PFSK-1 (cell line): Measurements from ENCODE around the gene IFI35.

Experiments used
- FOXP2 ChIP-seq: optimal IDR thresholded peaks from 2 replicates; pipeline ENCODE3; 2011; ENCODE audit warnings: borderline replicate concordance, control low read depth, inconsistent platforms; ENCODE audit not compliant: insufficient read depth; ENCODE audit errors: extremely low read length, extremely low read depth
- POLR2AphosphoS5 ChIP-seq: IDR thresholded peaks from 2 replicates; pipeline ENCODE4 v1.6.1; 2012; ENCODE audit warnings: low read depth, mild to moderate bottlenecking, control low read depth, low read length, moderate library complexity
- REST ChIP-seq, 2 experiments: IDR thresholded peaks; 2 replicates each; pipeline versions ENCODE4 v1.6.1 to v1.8.0; 2011 to 2012; ENCODE audit warnings: low read depth in 2 of 2, low read length in 2 of 2, control low read depth in 1 of 2, inconsistent platforms in 1 of 2, mild to moderate bottlenecking in 1 of 2, moderate library complexity in 1 of 2; ENCODE audit not compliant: insufficient read depth in 1 of 2
- SIN3A ChIP-seq: IDR thresholded peaks from 2 replicates; pipeline ENCODE4 v1.6.1; 2012; ENCODE audit warnings: mild to moderate bottlenecking, low read length, moderate library complexity, borderline replicate concordance; ENCODE audit not compliant: insufficient read depth
- TAF1 ChIP-seq: IDR thresholded peaks from 2 replicates; pipeline ENCODE4 v1.6.1; 2012; ENCODE audit warnings: low read length, control low read depth, borderline replicate concordance; ENCODE audit not compliant: insufficient read depth

- peak; percentile 65 for TF ChIP-seq POLR2AphosphoS5
- no peak for TF ChIP-seq REST (IDR thresholded peaks at IDR 0.05; ENCODE audit: insufficient read depth in 1 of 2, low read depth in 2 of 2, low read length in 2 of 2)
- no peak for TF ChIP-seq SIN3A
- TF ChIP-seq TAF1, result no peak
- TF ChIP-seq FOXP2, result no peak
Measured at GRCh38 chr17:43006639-43007551, at the start of gene IFI35.
